AG04449 (cell line): ENCODE measurements around the gene TMEM168.

Source experiments
- CTCF ChIA-PET: fragments of 350-600 bp; formaldehyde crosslinking; extraction: SDS; loops from one replicate; lab custom pipeline; 2021; ENCODE audit warnings: antibody characterized with exemption; lab: Yijun Ruan, JAX
- POLR2A ChIA-PET: fragments of 400-600, 350-600 bp; formaldehyde crosslinking; extraction: SDS; loops from one replicate; lab custom pipeline; 2020; ENCODE audit warnings: antibody characterized with exemption, inconsistent platforms; lab: Yijun Ruan, JAX
- DNase-seq: peaks from one replicate; pipeline ENCODE4 v3.0.0-alpha.2; 2010; ENCODE audit warnings: low read depth, low spot score
- H3K4me3 ChIP-seq: 2 replicates; pipeline ENCODE4 v1.5.1; 2011; ENCODE audit warnings: low read depth, mild to moderate bottlenecking, control low read depth, low read length
- TF ChIP-seq, protein P1 (sequence below): IDR thresholded peaks from one replicate; pipeline ENCODE4 v1.5.1; 2011; ENCODE audit warnings: mild to moderate bottlenecking, moderate library complexity, low read length, control low read depth, inconsistent platforms; ENCODE audit not compliant: insufficient read depth; ENCODE audit errors: missing control alignments

The TMEM168 gene

DNA sequence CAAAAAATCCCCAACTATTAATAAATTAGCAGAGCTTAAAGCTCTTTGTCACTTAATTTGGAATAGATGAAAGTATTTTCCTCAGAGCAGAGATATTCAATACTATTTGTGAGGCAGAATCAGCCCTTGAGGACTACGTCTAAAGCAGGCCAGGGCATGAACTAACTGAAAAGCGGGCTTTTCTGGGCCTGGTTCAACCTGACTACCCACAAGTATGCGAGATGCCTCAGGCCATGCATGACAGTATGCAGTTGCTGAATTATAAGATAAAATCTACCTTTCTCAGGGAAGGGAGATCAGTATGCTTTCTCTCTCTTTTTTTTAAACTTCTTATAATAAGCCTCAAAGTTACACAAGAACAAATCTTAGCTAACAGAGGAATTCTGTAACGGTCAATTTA, 20.1 kb downstream of the TMEM168 start:
- no peak for DNase-seq
- ChIA-PET CTCF (no interaction called here), POLR2A (no interaction called here)
- TF ChIP-seq, protein P1, sequence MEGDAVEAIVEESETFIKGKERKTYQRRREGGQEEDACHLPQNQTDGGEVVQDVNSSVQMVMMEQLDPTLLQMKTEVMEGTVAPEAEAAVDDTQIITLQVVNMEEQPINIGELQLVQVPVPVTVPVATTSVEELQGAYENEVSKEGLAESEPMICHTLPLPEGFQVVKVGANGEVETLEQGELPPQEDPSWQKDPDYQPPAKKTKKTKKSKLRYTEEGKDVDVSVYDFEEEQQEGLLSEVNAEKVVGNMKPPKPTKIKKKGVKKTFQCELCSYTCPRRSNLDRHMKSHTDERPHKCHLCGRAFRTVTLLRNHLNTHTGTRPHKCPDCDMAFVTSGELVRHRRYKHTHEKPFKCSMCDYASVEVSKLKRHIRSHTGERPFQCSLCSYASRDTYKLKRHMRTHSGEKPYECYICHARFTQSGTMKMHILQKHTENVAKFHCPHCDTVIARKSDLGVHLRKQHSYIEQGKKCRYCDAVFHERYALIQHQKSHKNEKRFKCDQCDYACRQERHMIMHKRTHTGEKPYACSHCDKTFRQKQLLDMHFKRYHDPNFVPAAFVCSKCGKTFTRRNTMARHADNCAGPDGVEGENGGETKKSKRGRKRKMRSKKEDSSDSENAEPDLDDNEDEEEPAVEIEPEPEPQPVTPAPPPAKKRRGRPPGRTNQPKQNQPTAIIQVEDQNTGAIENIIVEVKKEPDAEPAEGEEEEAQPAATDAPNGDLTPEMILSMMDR, result no peak
- no peak overlapping the region for H3K4me3 ChIP-seq

GRCh38 chr7:112765105-112765504, 25.1 kb downstream of the TMEM168 start:
- TF ChIP-seq, protein P1, result no peak
- H3K4me3 ChIP-seq, result no peak overlapping the region
- ChIA-PET CTCF (no interaction called here), POLR2A (no interaction called here)
- DNase-seq, result no peak

GRCh38 chr7:112763996-112764395, 26.2 kb downstream of the TMEM168 start:
- TF ChIP-seq, protein P1, result no peak
- CTCF ChIA-PET, result no interaction called here
- H3K4me3 ChIP-seq, result no peak overlapping the region
- DNase-seq, result no peak
- POLR2A ChIA-PET, result no interaction called here

- ChIA-PET CTCF (no interaction called here), POLR2A (no interaction called here)
- DNase-seq, result no peak
- TF ChIP-seq, protein P1, result no peak
- no peak overlapping the region for H3K4me3 ChIP-seq
Observed at GRCh38 chr7:112763298-112763697, 26.9 kb downstream of the TMEM168 start.

GRCh38 chr7:112759905-112760304, 30.3 kb downstream of the TMEM168 start:
- H3K4me3 ChIP-seq, result no peak overlapping the region
- TF ChIP-seq, protein P1, result no peak
- DNase-seq, result no peak
- ChIA-PET POLR2A (no interaction called here), CTCF (no interaction called here)

GRCh38 chr7:112757337-112757736, 32.9 kb downstream of the TMEM168 start:
- CTCF ChIA-PET, result no interaction called here

More at GRCh38 chr7:112757337-112757736, 32.9 kb downstream of the TMEM168 start:
- no peak for DNase-seq
- TF ChIP-seq, protein P1, result no peak
- no peak overlapping the region for H3K4me3 ChIP-seq
- POLR2A ChIA-PET, result interaction anchor here (0.6 kb wide), 1 partner anchor 132 kb away, joined by 3 read pairs; no protein-coding TSS in a partner anchor
